Measurements from ENCODE around the gene SH3RF3. TPM values are rescaled to one million over a fixed set of nuclear protein-coding genes. Genes with fewer than 3 reads are reported as not detected.

The SH3RF3 gene
- total and polyA plus RNA-seq, 10 of the 15 experiments (the other 5 are each of a cell fraction or from before 2014, with no cell fraction given): 0.08 to 8.8 (median 2.3) TPM

DNA sequence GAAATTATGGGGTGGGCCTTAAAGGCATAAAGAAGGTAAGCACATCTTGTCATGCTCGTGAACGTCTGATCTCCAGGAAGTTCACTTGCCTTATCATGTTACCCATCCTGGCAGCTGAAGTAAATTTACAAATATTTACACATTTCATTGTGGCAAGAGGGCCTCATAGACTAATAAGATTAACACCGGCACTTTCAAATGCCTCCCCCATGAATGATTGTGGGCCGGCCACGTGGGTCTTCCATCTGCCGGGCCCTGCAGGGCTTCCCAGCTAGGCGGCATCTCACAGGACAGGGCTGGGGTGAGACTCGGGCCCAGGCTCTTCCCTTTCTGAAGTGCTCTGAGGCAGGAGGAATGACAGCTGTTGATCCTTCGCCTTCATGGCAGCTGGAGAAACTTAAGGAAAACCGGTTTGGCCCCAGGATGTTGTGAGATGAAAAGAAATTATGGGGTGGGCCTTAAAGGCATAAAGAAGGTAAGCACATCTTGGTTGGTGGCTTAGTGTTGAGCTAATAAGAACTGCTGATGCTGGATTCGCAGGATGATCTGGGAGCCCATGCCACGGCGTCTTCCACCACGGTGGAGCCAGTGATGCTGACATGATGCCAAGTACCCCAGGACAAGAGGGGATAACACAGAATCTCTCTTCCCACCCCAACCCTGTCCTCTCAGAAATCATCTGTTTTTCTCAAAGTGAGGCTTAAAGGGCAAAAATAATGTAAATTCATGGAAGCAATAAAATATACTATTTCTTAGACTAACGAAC lies 308.5 kb downstream of the SH3RF3 start (continued):
- TF ChIP-seq NFYB (IDR thresholded peaks at IDR 0.05; ENCODE audit: insufficient read depth, low read depth, low read length): no peak

DNA sequence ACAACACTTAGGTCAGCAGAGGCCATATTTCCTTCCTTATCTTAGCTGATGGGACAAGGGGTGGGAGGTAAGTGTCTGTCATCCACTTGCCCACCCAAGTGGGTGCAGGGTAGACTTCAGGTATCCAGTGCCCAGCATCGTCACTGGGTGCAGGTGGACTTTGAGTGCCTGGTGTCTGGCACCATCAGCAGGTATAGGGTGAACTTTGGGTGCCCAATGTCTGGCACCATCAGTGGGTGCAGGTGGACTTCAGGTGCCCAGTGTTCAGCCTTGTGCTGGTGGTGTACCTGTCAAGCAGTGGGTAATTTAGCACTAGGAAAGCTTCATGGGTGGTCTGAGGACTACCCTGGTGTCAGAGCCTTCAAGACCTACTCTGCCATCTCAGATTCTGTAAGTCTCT lies 309.1 kb downstream of the SH3RF3 start:
- Histone ChIP-seq H3K9ac (ENCODE audit: control insufficient read depth, insufficient read depth, low read length) (no peak overlapping the region), H2AFZ (ENCODE audit: control insufficient read depth, low read depth, low read length) (no peak overlapping the region), H3K4me1 (ENCODE audit: control insufficient read depth, insufficient read depth, low read length) (no peaks in the 10 kb centered on the region), H3K79me2 (ENCODE audit: control insufficient read depth, insufficient read depth, low read length) (no peaks in the 10 kb centered on the region), H3K4me3 (no peak overlapping the region), H3K36me3 (ENCODE audit: control insufficient read depth in 2 of 2, insufficient read depth in 2 of 2, low read length in 1 of 2) (no peaks in the 10 kb centered on the region), H3K27me3 (replicated peaks in 1 of 2; ENCODE audit: control insufficient read depth in 2 of 2, insufficient read depth in 2 of 2, low read length in 1 of 2) (no peaks in the 10 kb centered on the region), H3K9me3 (replicated peaks; ENCODE audit: control insufficient read depth, insufficient read depth, low read length) (peaks cover under 1% of the 10 kb centered on the region; the same call in 2 of the 3 replicates), H3K27ac (ENCODE audit: control insufficient read depth, insufficient read depth) (no peak overlapping the region), H3K4me2 (ENCODE audit: control insufficient read depth, insufficient read depth) (no peak overlapping the region), H4K20me1 (ENCODE audit: control insufficient read depth, insufficient read depth) (no peaks in the 10 kb centered on the region)
- CTCF ChIA-PET: no interaction called here
- intact Hi-C loops (cut with micrococcal nuclease; ENCODE audit: unreplicated experiment): no loop called here
- DNase-seq (ENCODE audit: low read depth, low spot score): no peak
- POLR2A ChIA-PET: no interaction called here
- ATAC-seq: no peak
- in situ Hi-C loops (cut with MboI): no loop called here
- RAD21 ChIA-PET (ENCODE audit: unreplicated experiment): no interaction called here
- FAIRE-seq: no peak
- 20% methylated on average over 1 of the region's 1 CpG for WGBS (ENCODE audit: insufficient coverage, insufficient replicate concordance, low lambda C conversion rate, missing lambda C conversion rate)
- SMC1A ChIA-PET (ENCODE audit: uncharacterized antibody, unreplicated experiment): no interaction called here
- BruUV-seq (replicated peaks): no TSS peak
- TF ChIP-seq HDGF (IDR thresholded peaks at IDR 0.05): no peak
- no peak for TF ChIP-seq ZBTB4 (CRISPR knock-in tag; IDR thresholded peaks at IDR 0.05)
- no peak for TF ChIP-seq TCF7 (IDR thresholded peaks at IDR 0.05; ENCODE audit: borderline replicate concordance)
- no peak for TF ChIP-seq RBBP5 (conservative IDR thresholded peaks at IDR 0.05)
- no peak for TF ChIP-seq SKIL (IDR thresholded peaks at IDR 0.05; ENCODE audit: low read depth, poor library complexity, severe bottlenecking)
- TF ChIP-seq, protein P1, sequence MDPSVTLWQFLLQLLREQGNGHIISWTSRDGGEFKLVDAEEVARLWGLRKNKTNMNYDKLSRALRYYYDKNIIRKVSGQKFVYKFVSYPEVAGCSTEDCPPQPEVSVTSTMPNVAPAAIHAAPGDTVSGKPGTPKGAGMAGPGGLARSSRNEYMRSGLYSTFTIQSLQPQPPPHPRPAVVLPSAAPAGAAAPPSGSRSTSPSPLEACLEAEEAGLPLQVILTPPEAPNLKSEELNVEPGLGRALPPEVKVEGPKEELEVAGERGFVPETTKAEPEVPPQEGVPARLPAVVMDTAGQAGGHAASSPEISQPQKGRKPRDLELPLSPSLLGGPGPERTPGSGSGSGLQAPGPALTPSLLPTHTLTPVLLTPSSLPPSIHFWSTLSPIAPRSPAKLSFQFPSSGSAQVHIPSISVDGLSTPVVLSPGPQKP (IDR thresholded peaks at IDR 0.05; ENCODE audit: low read depth, low read length): no peak
- TF ChIP-seq ATF3 (IDR thresholded peaks at IDR 0.05; ENCODE audit: borderline replicate concordance, extremely low read depth, low read depth, low read length): no peak
- TF ChIP-seq MLLT1 (IDR thresholded peaks at IDR 0.05): no peak
- TF ChIP-seq FOXK2 (IDR thresholded peaks at IDR 0.05): no peak
- TF ChIP-seq ZNF384 (IDR thresholded peaks at IDR 0.05; ENCODE audit: borderline replicate concordance, low read depth, low read length): no peak
- TF ChIP-seq KAT2A (conservative IDR thresholded peaks at IDR 0.05; ENCODE audit: control insufficient read depth, low read depth, low read length): no peak

Measured in GM12878 (cell line).